Neural cell (in vitro differentiated cells): ENCODE measurements around the gene FSD2. TPM values are rescaled to one million over a fixed set of nuclear protein-coding genes. Genes with fewer than 3 reads are reported as not detected.

Source experiments
- H2AFZ ChIP-seq: fragments of 200-600, 300-800 bp; sonication (generic), shearing (Covaris generic); 2 replicates; pipeline ENCODE4 v1.6.0; 2014; ENCODE audit warnings: low read depth, mild to moderate bottlenecking, antibody characterized with exemption, low read length, moderate library complexity
- H3F3A ChIP-seq: fragments of 200-600 bp; shearing (Covaris generic); 2 replicates; pipeline ENCODE4 v1.6.1; 2016; ENCODE audit warnings: mild to moderate bottlenecking, moderate library complexity, mixed read lengths, antibody characterized with exemption, low read length; ENCODE audit not compliant: insufficient read depth, poor library complexity, severe bottlenecking
- H3K27ac ChIP-seq: fragments of 200-600, 300-800 bp; sonication (generic), shearing (Covaris generic); 2 replicates; pipeline ENCODE4 v1.5.1; 2014; ENCODE audit warnings: mild to moderate bottlenecking, low read length, moderate library complexity
- H3K27me3 ChIP-seq: fragments of 300-800, 200-600 bp; sonication (generic), shearing (Covaris generic); 2 replicates; pipeline ENCODE4 v1.6.0; 2014; ENCODE audit warnings: mild to moderate bottlenecking, low read depth, low read length, moderate library complexity; ENCODE audit not compliant: insufficient read depth
- H3K36me3 ChIP-seq: fragments of 300-800, 200-600 bp; sonication (generic), shearing (Covaris generic); 2 replicates; pipeline ENCODE4 v1.5.1; 2014; ENCODE audit warnings: mild to moderate bottlenecking, antibody characterized with exemption, low read length, moderate library complexity; ENCODE audit not compliant: insufficient read depth
- H3K4me2 ChIP-seq: fragments of 300-800, 200-600 bp; sonication (generic), shearing (Covaris generic); 2 replicates; pipeline ENCODE4 v1.6.0; 2014; ENCODE audit warnings: mild to moderate bottlenecking, low read length
- H3K4me3 ChIP-seq: fragments of 300-800, 200-600 bp; sonication (generic), shearing (Covaris generic); 2 replicates; pipeline ENCODE4 v1.5.1; 2014; ENCODE audit warnings: mild to moderate bottlenecking, low read length, moderate library complexity
- H3K79me2 ChIP-seq: fragments of 200-600 bp; shearing (Covaris generic); replicated peaks from 2 replicates; pipeline ENCODE4 v1.6.0; 2014; ENCODE audit warnings: mild to moderate bottlenecking, low read length, moderate library complexity; ENCODE audit not compliant: insufficient read depth
- H3K9ac ChIP-seq: fragments of 300-800, 200-600 bp; sonication (generic), shearing (Covaris generic); 2 replicates; pipeline ENCODE4 v1.6.1; 2016; ENCODE audit warnings: mild to moderate bottlenecking, low read length, mixed read lengths
- H3K9me2 ChIP-seq: fragments of 200-600 bp; shearing (Covaris generic); 2 replicates; pipeline ENCODE4 v1.6.1; 2016; ENCODE audit warnings: mild to moderate bottlenecking, low read length, mixed read lengths; ENCODE audit not compliant: insufficient read depth
- H3K9me3 ChIP-seq: fragments of 200-600, 300-800 bp; sonication (generic), shearing (Covaris generic); 2 replicates; pipeline ENCODE4 v1.6.1; 2016; ENCODE audit warnings: mild to moderate bottlenecking, mixed run types, low read length, moderate library complexity, mixed read lengths
- H4K20me1 ChIP-seq: fragments of 200-600 bp; shearing (Covaris generic); 2 replicates; pipeline ENCODE4 v1.6.1; 2016; ENCODE audit warnings: mild to moderate bottlenecking, mixed run types; ENCODE audit not compliant: insufficient read depth
- CTCF ChIP-seq: fragments of 450-650 bp; IDR thresholded peaks from 2 replicates; pipeline ENCODE4 v1.5.1; 2014; ENCODE audit warnings: antibody characterized with exemption, mild to moderate bottlenecking, moderate library complexity; ENCODE audit not compliant: poor library complexity, severe bottlenecking
- EP300 ChIP-seq: fragments of 450-650 bp; conservative IDR thresholded peaks from 2 replicates; pipeline ENCODE4 v1.6.1; 2014; ENCODE audit warnings: antibody characterized with exemption, mild to moderate bottlenecking, moderate library complexity; ENCODE audit not compliant: poor library complexity, severe bottlenecking
- EZH2 ChIP-seq: fragments of 200-600, 300-800 bp; shearing (Covaris generic), sonication (generic); IDR thresholded peaks from 2 replicates; pipeline ENCODE4 v1.6.1; 2014; ENCODE audit warnings: antibody characterized with exemption, low read length, borderline replicate concordance, mild to moderate bottlenecking; ENCODE audit not compliant: insufficient read depth, poor library complexity, severe bottlenecking
- MXI1 ChIP-seq: fragments of 450-650 bp; conservative IDR thresholded peaks from 2 replicates; pipeline ENCODE4 v1.6.1; 2014; ENCODE audit warnings: antibody characterized with exemption, mild to moderate bottlenecking; ENCODE audit not compliant: poor library complexity, severe bottlenecking
- POLR2AphosphoS5 ChIP-seq: IDR thresholded peaks from 2 replicates; pipeline ENCODE4 v1.6.1; 2012
- RAD21 ChIP-seq: fragments of 450-650 bp; conservative IDR thresholded peaks from 2 replicates; pipeline ENCODE4 v1.6.1; 2014; ENCODE audit warnings: antibody characterized with exemption, mild to moderate bottlenecking, moderate library complexity
- REST ChIP-seq: IDR thresholded peaks from 2 replicates; pipeline ENCODE4 v1.6.1; 2012; ENCODE audit warnings: borderline replicate concordance
- SMC3 ChIP-seq: fragments of 450-650 bp; conservative IDR thresholded peaks from 2 replicates; pipeline ENCODE4 v1.6.1; 2014; ENCODE audit warnings: antibody characterized with exemption, mild to moderate bottlenecking, moderate library complexity; ENCODE audit not compliant: poor library complexity
- TAF1 ChIP-seq: IDR thresholded peaks from 2 replicates; pipeline ENCODE4 v1.6.1; 2012; ENCODE audit warnings: low read depth
- polyA plus RNA-seq: library from polyadenylated mRNA; depleted of rRNA; stranded (reverse); fragments of >200 nt; gene quantifications from 2 replicates; pipeline ENCODE4 v1.2.3, GENCODE V29; 2014

Gene FSD2
- polyA plus RNA-seq, 1 donor from 2014 or later = not detected

GRCh38 chr15:82851306-82851850 is 45.5 kb upstream of the FSD2 start:
- Histone ChIP-seq H3K4me3 (no peak overlapping the region), H3K27me3 (no peaks in the 10 kb centered on the region), H3F3A (no peaks in the 10 kb centered on the region), H4K20me1 (no peaks in the 10 kb centered on the region), H3K79me2 (no peaks in the 10 kb centered on the region), H3K9ac (no peak overlapping the region), H3K27ac (no peak overlapping the region), H3K9me2 (no peaks in the 10 kb centered on the region), H3K4me2 (no peak overlapping the region), H3K36me3 (no peaks in the 10 kb centered on the region), H3K9me3 (no peaks in the 10 kb centered on the region), H2AFZ (no peak overlapping the region)
- TF ChIP-seq REST (no peak), EZH2 (no peak), RAD21 (no peak), TAF1 (no peak), MXI1 (no peak), EP300 (no peak), SMC3 (no peak), POLR2AphosphoS5 (no peak), CTCF (no peak)

GRCh38 chr15:82850731-82851130 is 44.9 kb upstream of the FSD2 start:
- Histone ChIP-seq H3K79me2 (no peaks in the 10 kb centered on the region), H3K27me3 (no peaks in the 10 kb centered on the region), H3K9me2 (no peaks in the 10 kb centered on the region), H3K4me3 (no peak overlapping the region), H3K4me2 (no peak overlapping the region), H3K36me3 (no peaks in the 10 kb centered on the region), H3K27ac (no peak overlapping the region), H3K9ac (no peak overlapping the region), H4K20me1 (no peaks in the 10 kb centered on the region), H2AFZ (no peak overlapping the region), H3K9me3 (no peaks in the 10 kb centered on the region), H3F3A (no peaks in the 10 kb centered on the region)
- TF ChIP-seq CTCF (no peak), MXI1 (no peak), POLR2AphosphoS5 (no peak), EP300 (no peak), SMC3 (no peak), REST (no peak), EZH2 (no peak), RAD21 (no peak), TAF1 (no peak)
